ENCODE data around the gene KCNIP3.
"Not testable (repeated sequence)": the region's sequence is repeated elsewhere in the genome, so short reads cannot be mapped to it uniquely, and the experiment has no call there.

Gene KCNIP3

DNA sequence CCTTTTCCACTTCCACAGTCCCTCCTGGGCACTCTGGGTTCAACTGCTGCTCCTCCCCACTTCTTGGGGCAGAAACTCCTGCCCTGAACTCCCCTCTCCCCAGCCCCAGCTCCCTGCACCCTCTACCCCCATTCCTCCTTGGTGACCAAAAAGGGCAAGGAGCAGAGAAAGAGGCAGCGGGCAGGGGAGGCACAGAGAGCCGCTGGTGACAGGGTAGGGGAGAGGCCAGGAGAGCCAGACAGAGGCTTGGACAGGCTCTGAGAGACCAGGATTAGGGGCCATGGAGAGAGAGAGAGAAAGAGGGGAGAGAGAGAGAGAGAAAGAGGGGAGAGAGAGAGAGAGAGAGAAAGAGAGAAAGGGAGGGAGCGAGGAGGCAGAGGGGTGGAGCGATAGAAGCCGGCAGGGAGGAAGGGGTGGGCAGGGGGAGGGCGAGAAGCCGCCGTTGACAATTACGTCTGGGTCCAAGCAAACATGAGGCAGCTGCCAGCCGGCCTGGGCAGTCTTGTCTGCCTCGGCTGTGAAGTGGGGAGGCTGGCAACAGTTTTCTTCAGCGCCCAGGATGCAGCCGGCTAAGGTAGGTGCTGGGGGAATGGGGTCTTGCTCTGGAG lies at the start of gene KCNIP3:
Gene KCNIP3 (plus strand): TSS at position 468 of the 608 bp plus-strand sequence. CDS start 92 bp downstream, at position 560.
- DNase-seq, result peak in 1 of 2 experiments; percentile 9

DNA sequence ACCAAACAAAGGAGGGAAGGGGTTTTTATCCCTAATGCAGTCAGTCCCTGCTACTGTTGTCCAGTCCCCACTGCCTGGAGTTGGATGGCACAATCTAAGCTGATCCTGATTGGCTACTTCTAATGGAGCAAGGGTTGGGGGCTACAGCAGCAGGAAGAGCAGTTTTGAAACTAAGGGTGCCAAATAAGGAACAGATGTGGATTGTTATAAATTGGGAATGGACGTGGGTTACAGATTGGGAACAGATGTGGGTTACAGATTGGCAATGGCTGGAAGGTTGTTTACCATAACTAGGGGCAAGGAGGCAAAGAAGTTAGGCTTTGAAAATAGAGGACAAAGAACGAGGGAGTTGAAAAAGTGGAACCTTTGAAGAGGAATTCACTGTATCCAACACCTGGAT lies 38.9 kb upstream of the KCNIP3 start:
- DNase-seq, result no peak

- DNase-seq, result no peak
Measured at GRCh38 chr2:95260028-95261023, 36.8 kb upstream of the KCNIP3 start.

DNA sequence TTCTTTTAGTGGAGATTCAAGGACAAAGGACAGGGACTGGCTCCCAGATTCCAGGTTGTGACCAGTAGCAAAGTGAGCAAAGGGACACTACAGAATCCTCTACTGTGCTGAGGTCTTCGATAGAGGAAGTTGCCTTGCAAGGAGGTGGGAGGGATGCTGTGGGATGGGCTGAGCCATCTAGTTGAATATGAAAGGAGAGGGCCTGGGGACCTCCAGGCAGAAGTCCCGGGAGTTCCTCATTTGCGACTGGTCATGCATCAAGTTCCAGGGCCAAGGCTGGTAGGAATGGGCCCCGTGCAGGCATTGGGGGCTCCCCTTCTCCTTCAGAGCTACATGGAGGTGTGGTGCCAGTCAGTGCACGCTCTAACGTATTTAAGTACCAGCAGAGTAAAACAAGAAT lies 35.5 kb upstream of the KCNIP3 start:
- no peak for DNase-seq

GRCh38 chr2:95262896-95263542 lies 34.1 kb upstream of the KCNIP3 start:
- DNase-seq, result no peak

DNA sequence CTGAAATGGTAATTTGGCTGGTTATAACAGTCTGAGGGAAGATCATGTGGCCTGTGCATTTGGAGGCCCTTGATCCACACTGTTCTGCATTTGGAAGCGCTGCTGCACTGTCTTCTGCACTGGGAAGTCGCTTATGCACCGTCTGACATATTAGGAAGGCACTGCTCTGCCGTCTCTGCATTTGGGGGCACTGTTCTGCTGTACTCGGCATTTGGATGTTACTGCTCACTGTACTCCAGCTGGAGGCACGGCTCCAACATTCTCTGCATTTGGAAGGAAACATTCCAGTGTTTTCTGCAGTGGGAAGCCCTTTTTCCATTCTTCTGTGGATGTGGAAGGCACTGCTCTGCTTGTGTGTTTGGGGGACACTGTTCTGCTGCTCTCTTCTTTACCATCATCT lies 32.5 kb upstream of the KCNIP3 start:
- DNase-seq, result no peak

DNA sequence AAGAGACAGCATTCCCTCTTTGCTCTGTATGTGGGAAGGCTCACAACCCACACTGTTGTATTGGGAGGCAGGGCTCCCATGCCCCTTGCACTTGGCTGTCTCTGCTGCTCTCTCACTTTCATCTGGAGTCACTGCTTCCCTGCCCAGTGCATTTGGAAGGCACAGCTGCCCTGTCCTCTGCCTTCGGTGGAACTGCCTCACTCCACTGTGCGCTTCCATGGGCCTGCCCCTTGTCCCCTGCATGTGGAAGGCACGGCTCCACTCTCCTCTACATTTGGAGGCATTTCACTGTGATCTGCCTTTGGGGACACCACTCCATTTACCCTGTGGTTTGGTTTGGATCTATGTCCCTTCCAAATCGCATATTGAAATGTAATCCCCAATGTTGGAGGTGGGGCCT lies 32.0 kb upstream of the KCNIP3 start:
- DNase-seq, result no peak

GRCh38 chr2:95266781-95267430 lies 30.2 kb upstream of the KCNIP3 start:
- DNase-seq, result no peak

DNA sequence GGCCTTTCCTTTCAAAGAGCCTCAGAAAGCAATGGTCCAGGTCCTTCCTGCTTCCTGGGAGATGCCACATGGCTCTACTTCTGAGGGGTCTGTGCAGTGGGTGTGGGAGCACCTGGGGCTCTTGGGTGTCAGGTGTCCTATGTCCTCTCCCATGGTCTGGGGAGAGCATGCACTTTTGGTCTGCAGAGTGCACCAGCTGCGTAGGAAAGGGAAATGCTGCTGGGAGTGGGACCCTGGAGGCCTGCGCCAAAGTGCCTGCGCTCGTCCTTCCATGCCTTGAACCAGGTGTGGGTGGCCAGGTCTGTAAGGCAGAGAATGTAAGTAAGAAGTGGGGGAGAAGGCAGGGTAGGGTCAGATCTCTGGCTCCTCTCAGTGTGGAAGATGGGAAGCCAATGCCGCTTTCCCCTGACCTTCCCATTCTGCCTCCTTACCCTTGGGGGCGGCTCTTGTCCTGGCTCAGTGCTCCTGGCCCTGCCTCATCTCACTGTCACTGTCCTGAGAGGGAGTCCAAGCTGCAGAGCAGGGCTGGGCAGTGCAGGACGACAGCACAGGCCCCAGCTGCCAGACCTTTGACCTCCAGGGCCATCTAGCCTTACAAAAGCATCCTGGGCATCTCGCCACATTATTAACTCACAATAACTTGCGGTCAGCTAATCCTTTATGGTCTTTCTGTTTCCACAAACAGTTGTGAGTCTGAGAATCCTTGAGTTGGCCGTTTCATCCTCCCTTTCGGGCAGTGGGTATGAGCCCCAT lies 29.5 kb upstream of the KCNIP3 start:
- DNase-seq, result no peak

- DNase-seq, result no peak
Measured at GRCh38 chr2:95268211-95269035, 28.7 kb upstream of the KCNIP3 start.

GRCh38 chr2:95269036-95269680 lies 28.0 kb upstream of the KCNIP3 start:
- DNase-seq, result no peak

- DNase-seq, result not testable (repeated sequence)
Measured at GRCh38 chr2:95269745-95270144, 27.4 kb upstream of the KCNIP3 start.

DNA sequence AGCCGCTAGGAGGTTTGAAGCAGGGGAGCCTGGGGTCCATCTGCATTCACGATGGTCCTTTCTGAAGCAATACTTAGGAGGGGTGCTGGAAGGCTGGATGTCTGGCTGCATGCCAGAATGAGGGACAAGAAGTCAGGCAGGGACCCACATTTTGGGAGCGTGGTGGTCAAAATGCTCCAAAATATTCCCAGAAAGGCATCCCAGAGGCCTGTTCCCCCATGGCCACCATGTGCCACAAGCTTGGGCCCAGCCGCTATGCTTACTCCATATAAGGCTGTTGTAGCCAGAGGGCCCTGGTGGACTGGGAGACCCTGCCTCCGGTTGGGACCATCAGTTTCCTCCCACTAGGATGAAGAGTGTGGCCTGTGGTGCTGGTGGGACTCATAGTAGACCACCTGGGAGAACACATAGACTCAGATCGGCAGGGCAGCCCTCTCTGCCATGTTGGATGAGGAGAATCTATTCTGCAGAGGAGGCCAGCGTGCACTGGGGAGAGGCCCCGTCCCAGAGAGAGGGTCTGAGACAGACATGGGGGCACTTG lies 26.5 kb upstream of the KCNIP3 start:
- DNase-seq, result no peak

DNA sequence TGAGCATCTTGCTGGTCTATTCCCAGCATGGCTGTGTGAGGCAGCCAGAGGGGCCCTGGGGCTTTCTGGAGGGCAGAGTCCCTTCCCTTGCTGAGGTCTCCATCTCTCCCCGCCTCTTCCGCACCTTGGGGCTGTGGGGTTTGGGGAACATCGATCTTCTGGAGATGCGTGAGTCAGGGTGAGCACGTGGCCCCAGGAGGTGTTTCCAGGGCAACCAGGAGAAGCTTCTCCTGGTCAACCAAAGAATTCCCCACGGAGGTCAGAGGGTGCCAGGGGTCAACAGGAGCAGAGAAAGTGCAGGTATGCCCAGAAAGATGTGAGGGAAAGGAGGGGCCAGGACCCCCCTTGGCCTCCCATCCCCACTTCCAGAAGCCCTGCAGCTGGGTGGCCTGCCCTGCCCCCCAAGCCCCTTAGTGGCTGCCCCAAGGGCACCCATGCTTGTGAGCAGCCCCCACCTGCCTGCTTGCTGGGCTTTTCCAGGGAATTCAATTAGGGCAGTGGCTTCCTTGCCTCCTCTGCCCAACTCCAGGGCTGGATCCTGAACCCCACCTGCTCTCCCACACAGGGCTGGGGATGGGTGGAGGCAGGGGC lies 25.7 kb upstream of the KCNIP3 start:
- no peak for DNase-seq

GRCh38 chr2:95272299-95272751 lies 24.8 kb upstream of the KCNIP3 start:
- no peak for DNase-seq

DNA sequence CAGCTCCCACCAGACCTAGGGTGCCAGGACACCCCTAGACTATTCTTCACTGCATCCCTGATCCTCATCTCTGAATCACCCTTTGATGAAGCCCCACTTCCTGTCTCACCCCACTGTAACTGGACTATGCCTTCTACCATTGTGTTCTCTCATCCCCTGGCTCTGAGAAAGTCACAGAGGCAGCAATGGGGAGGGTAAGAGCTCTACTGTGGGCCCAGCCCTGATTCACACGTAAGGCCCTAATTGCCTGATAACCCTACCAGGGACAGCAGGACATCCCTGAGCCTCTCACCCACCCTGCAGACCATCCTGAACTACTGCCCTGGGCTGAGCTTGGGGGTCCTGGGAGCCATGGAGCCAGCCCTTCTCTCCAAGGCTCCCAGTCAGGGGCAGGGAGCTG lies 24.4 kb upstream of the KCNIP3 start:
- no peak for DNase-seq

- DNase-seq, result no peak
Measured at GRCh38 chr2:95273566-95274290, 23.4 kb upstream of the KCNIP3 start.

- DNase-seq, result no peak
Measured at GRCh38 chr2:95274291-95275150, 22.6 kb upstream of the KCNIP3 start, which contains the start of gene PROM2. Gene PROM2 (plus strand): TSS chr2:95274449. CDS start chr2:95274586, 137 bp downstream.
